HEK293 (cell line): ENCODE results near the gene ASPSCR1.

Experiments
- CTCF ChIP-seq: fragments of 450-650 bp; formaldehyde crosslinking; IDR thresholded peaks from 2 replicates; pipeline ENCODE4 v1.5.1; 2016; ENCODE audit warnings: missing biosample characterization, missing genetic modification characterization
- KLF1 ChIP-seq: fragments of 450-650 bp; formaldehyde crosslinking; IDR thresholded peaks from 2 replicates; pipeline ENCODE4 v1.5.1; 2016; ENCODE audit warnings: missing biosample characterization, missing genetic modification characterization
- REST ChIP-seq: fragments of 450-650 bp; formaldehyde crosslinking; IDR thresholded peaks from 2 replicates; pipeline ENCODE4 v1.5.1; 2016; ENCODE audit warnings: missing biosample characterization, missing genetic modification characterization
- SP3 ChIP-seq: fragments of 450-650 bp; formaldehyde crosslinking; IDR thresholded peaks from 2 replicates; pipeline ENCODE4 v1.5.1; 2016; ENCODE audit warnings: missing biosample characterization, missing genetic modification characterization
- YY2 ChIP-seq: fragments of 450-650 bp; formaldehyde crosslinking; IDR thresholded peaks from 2 replicates; pipeline ENCODE4 v1.5.1; 2016; ENCODE audit warnings: missing biosample characterization, missing genetic modification characterization
- ZNF274 ChIP-seq, 2 experiments: fragments of 200-500 bp in 1 of 2; fragments of 450-650 bp in 1 of 2; sonication (Bioruptor generic) in 1 of 2; formaldehyde crosslinking in 1 of 2; IDR thresholded peaks; 2 replicates each; pipeline versions ENCODE4 v1.5.1 to v1.6.1; 2014 to 2016; ENCODE audit warnings: borderline replicate concordance in 1 of 2, inconsistent platforms in 1 of 2, low read length in 1 of 2, missing biosample characterization in 1 of 2, missing genetic modification characterization in 1 of 2
- ZNF324 ChIP-seq: fragments of 450-650 bp; formaldehyde crosslinking; IDR thresholded peaks from 2 replicates; pipeline ENCODE4 v1.5.1; 2016; ENCODE audit warnings: missing biosample characterization, missing genetic modification characterization
- ZNF580 ChIP-seq: fragments of 450-650 bp; formaldehyde crosslinking; IDR thresholded peaks from 2 replicates; pipeline ENCODE4 v1.5.1; 2016; ENCODE audit warnings: missing biosample characterization, missing genetic modification characterization
- TF ChIP-seq, protein P1 (sequence below): fragments of 450-650 bp; formaldehyde crosslinking; IDR thresholded peaks from 2 replicates; pipeline ENCODE4 v1.5.1; 2016; ENCODE audit warnings: missing biosample characterization, missing genetic modification characterization, low read depth
- TF ChIP-seq, protein P2 (sequence below): fragments of 450-650 bp; formaldehyde crosslinking; IDR thresholded peaks from 2 replicates; pipeline ENCODE4 v1.5.1; 2016; ENCODE audit warnings: missing biosample characterization, missing genetic modification characterization
- TF ChIP-seq, protein P3 (sequence below): fragments of 450-650 bp; formaldehyde crosslinking; IDR thresholded peaks from 2 replicates; pipeline ENCODE4 v1.5.1; 2016; ENCODE audit warnings: missing biosample characterization, missing genetic modification characterization

DNA sequence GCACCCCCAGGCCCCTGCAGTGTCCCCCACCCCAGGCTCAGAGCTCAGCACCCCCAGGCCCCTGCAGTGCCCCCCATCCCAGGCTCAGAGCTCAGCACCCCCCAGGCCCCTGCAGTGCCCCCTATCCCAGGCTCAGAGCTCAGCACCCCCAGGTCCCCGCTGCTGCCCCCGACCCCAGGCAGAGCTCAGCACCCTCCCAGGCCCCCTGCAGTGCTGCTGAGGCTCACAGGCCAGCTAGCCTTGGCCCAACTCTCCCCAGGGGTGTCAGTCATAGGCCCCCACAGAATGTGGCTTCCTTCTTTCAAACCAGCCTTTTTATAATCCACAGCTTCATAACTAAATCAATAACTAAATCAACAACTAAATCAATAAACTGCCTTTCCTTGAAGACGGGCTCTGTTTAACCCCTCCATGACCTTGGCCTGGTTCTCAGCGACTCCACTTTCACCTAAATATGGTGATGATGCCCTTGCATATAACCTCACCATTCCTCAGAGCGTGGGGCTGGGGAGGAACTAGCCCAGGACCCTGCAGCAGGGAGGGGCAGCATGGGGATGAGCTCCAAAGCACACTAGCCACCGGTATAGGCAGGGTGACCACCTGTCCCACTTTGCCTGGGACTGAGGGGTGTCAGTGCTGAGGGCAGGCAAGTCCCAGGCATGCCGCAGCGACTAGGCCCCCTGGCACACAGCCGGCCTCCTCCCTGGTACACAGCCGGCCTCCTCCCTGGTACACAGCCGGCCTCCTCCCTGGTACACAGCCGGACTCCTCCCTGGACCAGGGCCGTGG, 21.5 kb upstream of the ASPSCR1 start:
- TF ChIP-seq ZNF274 (IDR thresholded peaks at IDR 0.05; ENCODE audit: low read length) (no peak), ZNF274 (tag by site-specific recombination; IDR thresholded peaks at IDR 0.05; ENCODE audit: borderline replicate concordance) (no peak), KLF1 (tag by site-specific recombination) (no peak), CTCF (tag by site-specific recombination) (no peak), YY2 (tag by site-specific recombination) (no peak), SP3 (tag by site-specific recombination) (no peak), REST (tag by site-specific recombination) (no peak), ZNF324 (tag by site-specific recombination) (no peak), ZNF580 (tag by site-specific recombination) (no peak)
- TF ChIP-seq, protein P1, sequence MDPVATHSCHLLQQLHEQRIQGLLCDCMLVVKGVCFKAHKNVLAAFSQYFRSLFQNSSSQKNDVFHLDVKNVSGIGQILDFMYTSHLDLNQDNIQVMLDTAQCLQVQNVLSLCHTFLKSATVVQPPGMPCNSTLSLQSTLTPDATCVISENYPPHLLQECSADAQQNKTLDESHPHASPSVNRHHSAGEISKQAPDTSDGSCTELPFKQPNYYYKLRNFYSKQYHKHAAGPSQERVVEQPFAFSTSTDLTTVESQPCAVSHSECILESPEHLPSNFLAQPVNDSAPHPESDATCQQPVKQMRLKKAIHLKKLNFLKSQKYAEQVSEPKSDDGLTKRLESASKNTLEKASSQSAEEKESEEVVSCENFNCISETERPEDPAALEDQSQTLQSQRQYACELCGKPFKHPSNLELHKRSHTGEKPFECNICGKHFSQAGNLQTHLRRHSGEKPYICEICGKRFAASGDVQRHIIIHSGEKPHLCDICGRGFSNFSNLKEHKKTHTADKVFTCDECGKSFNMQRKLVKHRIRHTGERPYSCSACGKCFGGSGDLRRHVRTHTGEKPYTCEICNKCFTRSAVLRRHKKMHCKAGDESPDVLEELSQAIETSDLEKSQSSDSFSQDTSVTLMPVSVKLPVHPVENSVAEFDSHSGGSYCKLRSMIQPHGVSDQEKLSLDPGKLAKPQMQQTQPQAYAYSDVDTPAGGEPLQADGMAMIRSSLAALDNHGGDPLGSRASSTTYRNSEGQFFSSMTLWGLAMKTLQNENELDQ (tag by site-specific recombination), result no peak
- TF ChIP-seq, protein P2, sequence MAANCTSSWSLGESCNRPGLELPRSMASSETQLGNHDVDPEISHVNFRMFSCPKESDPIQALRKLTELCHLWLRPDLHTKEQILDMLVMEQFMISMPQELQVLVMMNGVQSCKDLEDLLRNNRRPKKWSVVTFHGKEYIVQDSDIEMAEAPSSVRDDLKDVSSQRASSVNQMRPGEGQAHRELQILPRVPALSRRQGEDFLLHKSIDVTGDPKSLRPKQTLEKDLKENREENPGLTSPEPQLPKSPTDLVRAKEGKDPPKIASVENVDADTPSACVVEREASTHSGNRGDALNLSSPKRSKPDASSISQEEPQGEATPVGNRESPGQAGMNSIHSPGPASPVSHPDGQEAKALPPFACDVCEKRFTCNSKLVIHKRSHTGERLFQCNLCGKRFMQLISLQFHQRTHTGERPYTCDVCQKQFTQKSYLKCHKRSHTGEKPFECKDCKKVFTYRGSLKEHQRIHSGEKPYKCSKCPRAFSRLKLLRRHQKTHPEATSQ (tag by site-specific recombination), result no peak
- TF ChIP-seq, protein P3, sequence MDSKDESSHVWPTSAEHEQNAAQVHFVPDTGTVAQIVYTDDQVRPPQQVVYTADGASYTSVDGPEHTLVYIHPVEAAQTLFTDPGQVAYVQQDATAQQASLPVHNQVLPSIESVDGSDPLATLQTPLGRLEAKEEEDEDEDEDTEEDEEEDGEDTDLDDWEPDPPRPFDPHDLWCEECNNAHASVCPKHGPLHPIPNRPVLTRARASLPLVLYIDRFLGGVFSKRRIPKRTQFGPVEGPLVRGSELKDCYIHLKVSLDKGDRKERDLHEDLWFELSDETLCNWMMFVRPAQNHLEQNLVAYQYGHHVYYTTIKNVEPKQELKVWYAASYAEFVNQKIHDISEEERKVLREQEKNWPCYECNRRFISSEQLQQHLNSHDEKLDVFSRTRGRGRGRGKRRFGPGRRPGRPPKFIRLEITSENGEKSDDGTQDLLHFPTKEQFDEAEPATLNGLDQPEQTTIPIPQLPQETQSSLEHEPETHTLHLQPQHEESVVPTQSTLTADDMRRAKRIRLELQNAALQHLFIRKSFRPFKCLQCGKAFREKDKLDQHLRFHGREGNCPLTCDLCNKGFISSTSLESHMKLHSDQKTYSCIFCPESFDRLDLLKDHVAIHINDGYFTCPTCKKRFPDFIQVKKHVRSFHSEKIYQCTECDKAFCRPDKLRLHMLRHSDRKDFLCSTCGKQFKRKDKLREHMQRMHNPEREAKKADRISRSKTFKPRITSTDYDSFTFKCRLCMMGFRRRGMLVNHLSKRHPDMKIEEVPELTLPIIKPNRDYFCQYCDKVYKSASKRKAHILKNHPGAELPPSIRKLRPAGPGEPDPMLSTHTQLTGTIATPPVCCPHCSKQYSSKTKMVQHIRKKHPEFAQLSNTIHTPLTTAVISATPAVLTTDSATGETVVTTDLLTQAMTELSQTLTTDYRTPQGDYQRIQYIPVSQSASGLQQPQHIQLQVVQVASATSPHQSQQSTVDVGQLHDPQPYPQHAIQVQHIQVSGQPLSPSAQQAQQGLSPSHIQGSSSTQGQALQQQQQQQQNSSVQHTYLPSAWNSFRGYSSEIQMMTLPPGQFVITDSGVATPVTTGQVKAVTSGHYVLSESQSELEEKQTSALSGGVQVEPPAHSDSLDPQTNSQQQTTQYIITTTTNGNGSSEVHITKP, result no peak
